H9 (cell line): Measurements from ENCODE around the gene TMCO2. TPM values are rescaled to one million over a fixed set of nuclear protein-coding genes. Genes with fewer than 3 reads are reported as not detected.

Source experiments
- DNase-seq: peaks from one replicate; pipeline ENCODE4 v3.0.0-alpha.2; 2017
- H2AFZ ChIP-seq: one replicate; pipeline ENCODE4 v1.6.1; 2013; ENCODE audit warnings: mild to moderate bottlenecking, low read length, control low read depth, moderate library complexity
- H2AK5ac ChIP-seq: 2 replicates; pipeline ENCODE4 v1.6.1; 2013; ENCODE audit warnings: low read length, control low read depth, mixed read lengths; ENCODE audit not compliant: insufficient read length
- H2BK120ac ChIP-seq: one replicate; pipeline ENCODE4 v1.6.1; 2013; ENCODE audit warnings: low read depth, mild to moderate bottlenecking, low read length, control low read depth, inconsistent platforms; ENCODE audit not compliant: poor library complexity, severe bottlenecking
- H2BK12ac ChIP-seq: 2 replicates; pipeline ENCODE4 v1.6.1; 2013; ENCODE audit warnings: low read length, control low read depth, mixed read lengths, low read depth; ENCODE audit not compliant: insufficient read length
- H2BK15ac ChIP-seq: 2 replicates; pipeline ENCODE4 v1.6.1; 2013; ENCODE audit warnings: low read depth, low read length, control low read depth
- H2BK20ac ChIP-seq: one replicate; pipeline ENCODE4 v1.6.1; 2013; ENCODE audit warnings: low read depth, mild to moderate bottlenecking, low read length, control low read depth, inconsistent platforms; ENCODE audit not compliant: poor library complexity, severe bottlenecking
- H2BK5ac ChIP-seq: 2 replicates; pipeline ENCODE4 v1.6.1; 2013; ENCODE audit warnings: low read length, control low read depth, mixed read lengths; ENCODE audit not compliant: insufficient read length
- H3K14ac ChIP-seq: 2 replicates; pipeline ENCODE4 v1.6.1; 2013; ENCODE audit warnings: low read length, control low read depth; ENCODE audit not compliant: insufficient read depth
- H3K18ac ChIP-seq: 2 replicates; pipeline ENCODE4 v1.6.1; 2013; ENCODE audit warnings: low read depth, mild to moderate bottlenecking, mixed read lengths, low read length, control low read depth; ENCODE audit not compliant: insufficient read length
- H3K23ac ChIP-seq: 2 replicates; pipeline ENCODE4 v1.6.1; 2013; ENCODE audit warnings: low read length, control low read depth, mixed read lengths, low read depth; ENCODE audit not compliant: insufficient read length
- H3K23me2 ChIP-seq: 2 replicates; pipeline ENCODE4 v1.6.1; 2013; ENCODE audit warnings: low read depth, mild to moderate bottlenecking, mixed read lengths, low read length, control low read depth; ENCODE audit not compliant: insufficient read length, poor library complexity, severe bottlenecking
- H3K27ac ChIP-seq: 2 replicates; pipeline ENCODE4 v1.5.1; 2013; ENCODE audit warnings: low read length, control low read depth, mixed read lengths, low read depth; ENCODE audit not compliant: insufficient read length
- H3K27me3 ChIP-seq: 2 replicates; pipeline ENCODE4 v1.6.1; 2013; ENCODE audit warnings: low read length, control low read depth, inconsistent platforms; ENCODE audit not compliant: insufficient read depth
- H3K4ac ChIP-seq: 2 replicates; pipeline ENCODE4 v1.6.1; 2013; ENCODE audit warnings: low read depth, mild to moderate bottlenecking, control low read depth, inconsistent platforms, low read length, moderate library complexity
- H3K4me1 ChIP-seq: 2 replicates; pipeline ENCODE4 v1.6.1; 2013; ENCODE audit warnings: low read length, control low read depth, inconsistent platforms; ENCODE audit not compliant: insufficient read depth
- H3K4me2 ChIP-seq: 2 replicates; pipeline ENCODE4 v1.6.1; 2013; ENCODE audit warnings: low read length, control low read depth, mixed read lengths; ENCODE audit not compliant: insufficient read length, insufficient read depth
- H3K56ac ChIP-seq: 2 replicates; pipeline ENCODE4 v1.6.1; 2013; ENCODE audit warnings: low read depth, mild to moderate bottlenecking, mixed read lengths, low read length, control low read depth; ENCODE audit not compliant: insufficient read length
- H3K79me1 ChIP-seq: 2 replicates; pipeline ENCODE4 v1.6.1; 2013; ENCODE audit warnings: low read depth, mild to moderate bottlenecking, moderate library complexity, low read length, control low read depth, inconsistent platforms; ENCODE audit not compliant: insufficient read depth, poor library complexity, severe bottlenecking
- H3K79me2 ChIP-seq: 2 replicates; pipeline ENCODE4 v1.6.1; 2013; ENCODE audit warnings: low read length, control low read depth, inconsistent platforms; ENCODE audit not compliant: insufficient read depth
- H3K9ac ChIP-seq: 2 replicates; pipeline ENCODE4 v1.6.1; 2013; ENCODE audit warnings: low read length, control low read depth, mixed read lengths; ENCODE audit not compliant: insufficient read length; ENCODE audit errors: extremely low read depth
- H3K9me3 ChIP-seq: one replicate; pipeline ENCODE4 v1.6.1; 2013; ENCODE audit warnings: low read depth, low read length, inconsistent platforms; ENCODE audit not compliant: control insufficient read depth
- H3T11ph ChIP-seq: one replicate; pipeline ENCODE4 v1.6.1; 2013; ENCODE audit warnings: mild to moderate bottlenecking, low read length, control low read depth, inconsistent platforms
- H4K20me1 ChIP-seq: one replicate; pipeline ENCODE4 v1.6.1; 2013; ENCODE audit not compliant: control insufficient read depth, insufficient read length, insufficient read depth
- H4K5ac ChIP-seq: 2 replicates; pipeline ENCODE4 v1.6.1; 2013; ENCODE audit warnings: low read depth, mild to moderate bottlenecking, mixed read lengths, low read length, control low read depth; ENCODE audit not compliant: insufficient read length
- H4K8ac ChIP-seq: replicated peaks from 2 replicates; pipeline ENCODE4 v1.6.1; 2013; ENCODE audit warnings: low read length, control low read depth, mixed read lengths, low read depth; ENCODE audit not compliant: insufficient read length
- H4K91ac ChIP-seq: 2 replicates; pipeline ENCODE4 v1.6.1; 2013; ENCODE audit warnings: low read depth, mild to moderate bottlenecking, moderate library complexity, mixed read lengths, low read length, control low read depth; ENCODE audit not compliant: insufficient read length
- H3K27ac Mint-ChIP-seq, 3 experiments: 2 replicates in 2 of 3; 3 replicates in 1 of 3; pipeline ENCODE4 v1.8.0; 2020 to 2021; ENCODE audit warnings: mixed read lengths in 3 of 3, mild to moderate bottlenecking in 1 of 3, moderate library complexity in 1 of 3
- H3K27me3 Mint-ChIP-seq: 2 replicates; pipeline ENCODE4 v1.8.0; 2021; ENCODE audit warnings: low read depth, mild to moderate bottlenecking, moderate library complexity, mixed read lengths
- H3K36me3 Mint-ChIP-seq, 3 experiments: 2 replicates in 2 of 3; 3 replicates in 1 of 3; pipeline ENCODE4 v1.8.0; 2020 to 2021; ENCODE audit warnings: low read depth in 3 of 3, mixed read lengths in 3 of 3; ENCODE audit not compliant: insufficient read depth in 1 of 3
- H3K4me1 Mint-ChIP-seq, 2 experiments: 2 replicates each; pipeline ENCODE4 v1.8.0; 2020; ENCODE audit warnings: mixed read lengths in 2 of 2
- H3K4me3 Mint-ChIP-seq, 2 experiments: 2 replicates in 1 of 2; 3 replicates in 1 of 2; pipeline ENCODE4 v1.8.0; 2020 to 2021; ENCODE audit warnings: mild to moderate bottlenecking in 2 of 2, mixed read lengths in 2 of 2, moderate library complexity in 1 of 2
- H3K9me3 Mint-ChIP-seq, 2 experiments: 2 replicates in 1 of 2; 3 replicates in 1 of 2; pipeline ENCODE4 v1.8.0; 2020; ENCODE audit warnings: mild to moderate bottlenecking in 2 of 2, mixed read lengths in 2 of 2, moderate library complexity in 1 of 2
- WGBS: extraction: QIAGEN DNeasy Blood & Tissue Kit; methylation state at CpG from one replicate; pipeline ENCODE4 v1.1.7; 2013; ENCODE audit warnings: missing lambda C conversion rate, low lambda C conversion rate, mixed read lengths; ENCODE audit not compliant: insufficient read length; ENCODE audit errors: extremely low coverage; 5-methylcytosine and 5-hydroxymethylcytosine counted together
- total RNA-seq: library from RNA; stranded (reverse); gene quantifications from 2 replicates; pipeline ENCODE4 v1.2.1, GENCODE V29; 2021
- TF ChIP-seq, protein P1 (sequence below): fragments of 200-600 bp; sonication (generic); conservative IDR thresholded peaks from 3 replicates; pipeline ENCODE4 v1.8.0; 2021; ENCODE audit warnings: antibody characterized with exemption, mild to moderate bottlenecking

TMCO2 gene
- total RNA-seq, 1 experiment from 2014 or later: not detected

DNA sequence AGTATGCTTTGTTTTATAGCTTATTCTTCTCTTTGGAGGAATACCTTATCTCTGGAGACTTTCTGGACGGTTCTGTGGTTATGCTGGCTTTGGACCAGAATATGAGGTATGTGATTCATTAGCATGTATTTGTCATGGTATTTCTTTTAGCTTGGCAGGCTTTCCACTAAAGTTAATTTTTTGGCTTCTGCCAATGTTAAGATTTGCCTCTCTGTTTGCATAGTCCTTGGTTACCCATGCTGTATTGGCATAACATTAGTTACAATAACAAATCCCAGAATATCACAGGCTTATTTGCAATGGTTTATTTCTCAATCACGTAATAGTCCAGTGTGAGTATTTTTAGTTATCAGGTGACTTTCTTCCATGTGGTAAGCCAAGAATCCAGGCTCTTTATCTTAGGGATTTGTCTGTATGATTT, 20.0 kb downstream of the TMCO2 start:
- Histone ChIP-seq H3K9me3 (no peaks in the 10 kb centered on the region), H2BK120ac (no peak overlapping the region), H3K18ac (no peak overlapping the region), H2AFZ (no peak overlapping the region), H3K56ac (no peak overlapping the region), H2AK5ac (no peak overlapping the region), H4K91ac (no peak overlapping the region), H2BK15ac (no peak overlapping the region), H3K27ac (no peak overlapping the region), H3K79me2 (no peaks in the 10 kb centered on the region), H2BK5ac (no peak overlapping the region), H4K20me1 (no peaks in the 10 kb centered on the region), H3T11ph (no peak overlapping the region), H3K27me3 (no peaks in the 10 kb centered on the region), H4K5ac (no peak overlapping the region), H3K79me1 (no peaks in the 10 kb centered on the region), H3K4ac (no peak overlapping the region), H3K9ac (no peak overlapping the region), H2BK12ac (no peak overlapping the region), H2BK20ac (no peak overlapping the region), H3K23ac (no peak overlapping the region), H4K8ac (no peak overlapping the region), H3K23me2 (no peaks in the 10 kb centered on the region), H3K14ac (no peak overlapping the region), H3K4me2 (no peak overlapping the region), H3K4me1 (no peaks in the 10 kb centered on the region)
- Mint-ChIP-seq H3K36me3 (peaks cover 8 to 62% (median 47%) of the 10 kb centered on the region in 3 experiments; a peak in 6 of 7 replicates), H3K27me3 (no peaks in the 10 kb centered on the region), H3K4me3 (no peak overlapping the region), H3K4me1 (no peaks in the 10 kb centered on the region), H3K9me3 (no peaks in the 10 kb centered on the region), H3K27ac (no peak overlapping the region)
- WGBS: no CpG with 5 or more reads among the region's 2 CpGs
- no peak for DNase-seq
- TF ChIP-seq, protein P1, sequence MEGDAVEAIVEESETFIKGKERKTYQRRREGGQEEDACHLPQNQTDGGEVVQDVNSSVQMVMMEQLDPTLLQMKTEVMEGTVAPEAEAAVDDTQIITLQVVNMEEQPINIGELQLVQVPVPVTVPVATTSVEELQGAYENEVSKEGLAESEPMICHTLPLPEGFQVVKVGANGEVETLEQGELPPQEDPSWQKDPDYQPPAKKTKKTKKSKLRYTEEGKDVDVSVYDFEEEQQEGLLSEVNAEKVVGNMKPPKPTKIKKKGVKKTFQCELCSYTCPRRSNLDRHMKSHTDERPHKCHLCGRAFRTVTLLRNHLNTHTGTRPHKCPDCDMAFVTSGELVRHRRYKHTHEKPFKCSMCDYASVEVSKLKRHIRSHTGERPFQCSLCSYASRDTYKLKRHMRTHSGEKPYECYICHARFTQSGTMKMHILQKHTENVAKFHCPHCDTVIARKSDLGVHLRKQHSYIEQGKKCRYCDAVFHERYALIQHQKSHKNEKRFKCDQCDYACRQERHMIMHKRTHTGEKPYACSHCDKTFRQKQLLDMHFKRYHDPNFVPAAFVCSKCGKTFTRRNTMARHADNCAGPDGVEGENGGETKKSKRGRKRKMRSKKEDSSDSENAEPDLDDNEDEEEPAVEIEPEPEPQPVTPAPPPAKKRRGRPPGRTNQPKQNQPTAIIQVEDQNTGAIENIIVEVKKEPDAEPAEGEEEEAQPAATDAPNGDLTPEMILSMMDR: no peak
